Lung (tissue), 12 donors: Measurements from ENCODE around the gene RAMP1. TPM values are rescaled to one million over a fixed set of nuclear protein-coding genes. Genes with fewer than 3 reads are reported as not detected.

Experiments
- ATAC-seq: fragments of 200-7000 bp; cut with Tn5 transposase; one replicate; pipeline ENCODE4 v1.9.1; 2020; ENCODE audit warnings: moderate number of reproducible peaks; ENCODE audit not compliant: insufficient read depth, low FRiP score
- DNase-seq, 3 donors: peaks; one replicate each; pipeline ENCODE4 v3.0.0-alpha.2; 2013 to 2017
- H3K27ac ChIP-seq, 2 donors: one replicate each; pipeline ENCODE4 v1.5.1; 2013; ENCODE audit warnings: mild to moderate bottlenecking in 2 of 2, moderate library complexity in 2 of 2, control low read depth in 1 of 2, inconsistent platforms in 1 of 2, low read depth in 1 of 2, low read length in 1 of 2
- H3K27me3 ChIP-seq, 3 donors: one replicate each; pipeline ENCODE4 v1.5.1; 2013; ENCODE audit warnings: low read length in 2 of 3; ENCODE audit not compliant: control insufficient read depth in 3 of 3, insufficient read depth in 3 of 3
- H3K36me3 ChIP-seq, 4 donors: one replicate each; pipeline ENCODE4 v1.5.1; 2013; ENCODE audit warnings: low read length in 4 of 4, mild to moderate bottlenecking in 1 of 4, moderate library complexity in 1 of 4; ENCODE audit not compliant: control insufficient read depth in 4 of 4, insufficient read depth in 4 of 4
- H3K4me1 ChIP-seq, 5 donors: one replicate each; pipeline ENCODE4 v1.5.1; 2013; ENCODE audit warnings: low read length in 5 of 5, mild to moderate bottlenecking in 2 of 5, moderate library complexity in 1 of 5; ENCODE audit not compliant: control insufficient read depth in 5 of 5, insufficient read depth in 5 of 5
- H3K4me3 ChIP-seq: one replicate; pipeline ENCODE4 v1.5.1; 2013; ENCODE audit warnings: mild to moderate bottlenecking, control low read depth, moderate library complexity
- H3K9ac ChIP-seq, 2 donors: one replicate each; pipeline ENCODE4 v1.5.1; 2013; ENCODE audit warnings: low read length in 2 of 2, control low read depth in 1 of 2; ENCODE audit not compliant: insufficient read depth in 1 of 2
- H3K9me3 ChIP-seq, 4 donors: one replicate each; pipeline ENCODE4 v1.5.1; 2013; ENCODE audit warnings: low read length in 3 of 4, mild to moderate bottlenecking in 1 of 4, moderate library complexity in 1 of 4; ENCODE audit not compliant: control insufficient read depth in 4 of 4, insufficient read depth in 3 of 4
- CTCF ChIP-seq: IDR thresholded peaks from 2 replicates; pipeline ENCODE4 v1.5.1; 2012; ENCODE audit warnings: mild to moderate bottlenecking; ENCODE audit errors: control extremely low read depth, extremely low read depth
- WGBS, 2 donors: extraction: QIAGEN DNeasy Blood & Tissue Kit; methylation state at CpG; one replicate each; pipeline ENCODE4 v1.1.7; 2013; 5-methylcytosine and 5-hydroxymethylcytosine counted together
- polyA plus RNA-seq, 2 donors: library from polyadenylated mRNA; stranded (reverse); fragments of 200-250 nt; gene quantifications; one replicate each; pipeline ENCODE4 v1.2.1, GENCODE V29; 2013
- total RNA-seq, 2 donors: library from RNA; depleted of rRNA in 1 of 2; stranded (reverse); fragments of >200 nt in 1 of 2; gene quantifications; one replicate each; pipeline ENCODE4 v1.2.1, GENCODE V29; 2014 to 2021
- donor health status: control.
- donor health status: control.
- donor health status: Bipolar disorder and iron deficiency.
- donor health status: healthy.
- donor health status: DM: yes; HTN: yes; CAD: no.

RAMP1 gene
- total and polyA plus RNA-seq, 4 donors: 10.5 to 26.1 (median 12.6) TPM

- no peaks in the 10 kb centered on the region for H3K36me3 ChIP-seq
- no peak for TF ChIP-seq CTCF
- H3K27me3 ChIP-seq: no peaks in the 10 kb centered on the region
- peak overlapping the region in 1 of 2 donors; percentile 54 for H3K27ac ChIP-seq
- no peak overlapping the region for H3K4me3 ChIP-seq
- H3K9me3 ChIP-seq: no peaks in the 10 kb centered on the region
- peaks cover 2 to 16% (median 4%) of the 10 kb centered on the region in 5 donors for H3K4me1 ChIP-seq
- no peak for DNase-seq
- peak overlapping the region in 1 of 2 donors; percentile 19 for H3K9ac ChIP-seq
- WGBS, 2 donors: 77 to 90% methylated on average over 8 of the region's 8 CpGs
- no peak for ATAC-seq
Measured at GRCh38 chr2:237889016-237889415, 29.6 kb downstream of the RAMP1 start.

GRCh38 chr2:237889811-237890210 is 30.4 kb downstream of the RAMP1 start:
- ATAC-seq: no peak
- Histone ChIP-seq H3K27ac (peak overlapping the region in 1 of 2 donors; percentile 17), H3K27me3 (no peaks in the 10 kb centered on the region), H3K9ac (no peak overlapping the region), H3K4me3 (no peak overlapping the region), H3K4me1 (peaks cover 1 to 12% (median 4%) of the 10 kb centered on the region in 5 donors), H3K36me3 (no peaks in the 10 kb centered on the region), H3K9me3 (no peaks in the 10 kb centered on the region)
- no peak for TF ChIP-seq CTCF
- 97 to 99% methylated on average over 10 of the region's 10 CpGs for WGBS, 2 donors
- no peak for DNase-seq

- ATAC-seq (no peak), DNase-seq (no peak)
- Histone ChIP-seq H3K36me3 (no peaks in the 10 kb centered on the region), H3K9ac (no peak overlapping the region), H3K4me3 (no peak overlapping the region), H3K27ac (no peak overlapping the region), H3K9me3 (no peaks in the 10 kb centered on the region), H3K27me3 (no peaks in the 10 kb centered on the region), H3K4me1 (peaks cover 0 to 4% (median 4%) of the 10 kb centered on the region in 5 donors)
- WGBS, 2 donors: 59 to 68% methylated on average over 2 of the region's 2 CpGs
- TF ChIP-seq CTCF: no peak
Measured at GRCh38 chr2:237892478-237892877, 33.1 kb downstream of the RAMP1 start.

GRCh38 chr2:237892984-237893595 is 33.7 kb downstream of the RAMP1 start:
- no peaks in the 10 kb centered on the region for H3K36me3 ChIP-seq
- no peaks in the 10 kb centered on the region for H3K9me3 ChIP-seq
- no peak overlapping the region for H3K9ac ChIP-seq
- ATAC-seq (no peak), DNase-seq (no peak)
- H3K27me3 ChIP-seq: no peaks in the 10 kb centered on the region
- H3K4me3 ChIP-seq: no peak overlapping the region
- TF ChIP-seq CTCF: no peak
- WGBS, 2 donors: 43 to 47% methylated on average over 9 of the region's 9 CpGs
- H3K4me1 ChIP-seq: peaks cover 0 to 6% (median 4%) of the 10 kb centered on the region in 5 donors
- H3K27ac ChIP-seq: peak overlapping the region in 1 of 2 donors; percentile 96
